Colonic mucosa (tissue), 4 donors: ENCODE data around the gene ATP12A. TPM values are rescaled to one million over a fixed set of nuclear protein-coding genes. Genes with fewer than 3 reads are reported as not detected.

Source experiments
- DNase-seq: peaks from one replicate; pipeline ENCODE4 v3.0.0-alpha.2; 2020
- H3K27ac ChIP-seq: fragments of 200-600 bp; one replicate; pipeline ENCODE4 v1.8.0; 2021
- H3K27me3 ChIP-seq: fragments of 200-600 bp; one replicate; pipeline ENCODE4 v1.8.0; 2021
- H3K36me3 ChIP-seq: fragments of 200-600 bp; one replicate; pipeline ENCODE4 v1.8.0; 2021
- H3K4me1 ChIP-seq: fragments of 200-600 bp; one replicate; pipeline ENCODE4 v1.8.0; 2021; ENCODE audit warnings: mild to moderate bottlenecking
- H3K4me3 ChIP-seq: fragments of 200-600 bp; one replicate; pipeline ENCODE4 v1.8.0; 2021
- H3K9ac ChIP-seq, 2 donors: one replicate each; pipeline ENCODE4 v1.7.0; 2013; ENCODE audit warnings: control low read depth in 2 of 2, low read depth in 2 of 2, low read length in 2 of 2
- H3K9me3 ChIP-seq: fragments of 200-600 bp; one replicate; pipeline ENCODE4 v1.8.0; 2021
- intact Hi-C: fragments of 100-400 bp; cut with DNase I; formaldehyde crosslinking; loops from one replicate; pipeline ENCODE4 v1.14.1; 2022
- total RNA-seq, 2 donors: library from RNA; stranded (reverse); fragmentation: NEBNext Ultra II Directional in 1 of 2; extraction: Animal tissue kit (Norgen Biotek cat#: 25700) in 1 of 2; gene quantifications; one replicate each; pipeline ENCODE4 v1.2.1, GENCODE V29; 2021
- TF ChIP-seq, protein P1 (sequence below): fragments of 200-600 bp; IDR thresholded peaks from one replicate; pipeline ENCODE4 v1.8.0; 2022; ENCODE audit warnings: antibody characterized with exemption, mild to moderate bottlenecking
- donor health status: healthy.
- donor health status: DM: no; HTN: no; CAD: no.
- donor health status: DM: no; HTN: no; CAD: no.

Gene ATP12A
- total RNA-seq, 2 donors from 2014 or later = 0.64 to 1.4 TPM

DNA sequence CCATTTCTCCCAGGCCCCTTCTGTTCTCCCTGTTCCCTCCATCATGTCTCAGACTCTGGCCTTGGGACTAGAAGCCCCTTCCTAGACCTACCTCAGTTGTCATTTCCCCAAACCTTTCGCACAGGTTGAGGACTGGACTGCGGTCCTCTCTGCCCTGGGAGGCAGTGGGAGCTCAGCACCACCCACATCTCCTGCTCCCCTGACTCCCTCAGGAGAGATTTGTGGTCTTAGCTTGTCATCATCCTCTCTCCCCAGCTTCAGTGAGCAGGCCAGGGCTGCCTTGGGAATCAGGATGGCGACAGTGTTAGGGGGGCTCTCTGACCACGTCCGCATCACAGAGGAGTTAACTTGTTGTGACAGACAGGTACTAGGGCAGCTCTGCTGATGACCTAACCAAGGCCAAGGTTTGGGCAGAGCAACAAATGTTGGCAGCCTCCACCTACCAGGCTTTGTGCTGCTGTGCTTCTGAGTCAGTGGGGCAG is 58.2 kb downstream of the ATP12A start:
- H3K27ac ChIP-seq = no peak overlapping the region
- H3K9me3 ChIP-seq = no peaks in the 10 kb centered on the region
- H3K4me1 ChIP-seq = no peaks in the 10 kb centered on the region
- H3K4me3 ChIP-seq = no peak overlapping the region
- no peaks in the 10 kb centered on the region for H3K36me3 ChIP-seq
- DNase-seq = no peak
- intact Hi-C loops = no loop called here
- no peaks in the 10 kb centered on the region for H3K27me3 ChIP-seq
- no peak overlapping the region for H3K9ac ChIP-seq
- TF ChIP-seq, protein P1, sequence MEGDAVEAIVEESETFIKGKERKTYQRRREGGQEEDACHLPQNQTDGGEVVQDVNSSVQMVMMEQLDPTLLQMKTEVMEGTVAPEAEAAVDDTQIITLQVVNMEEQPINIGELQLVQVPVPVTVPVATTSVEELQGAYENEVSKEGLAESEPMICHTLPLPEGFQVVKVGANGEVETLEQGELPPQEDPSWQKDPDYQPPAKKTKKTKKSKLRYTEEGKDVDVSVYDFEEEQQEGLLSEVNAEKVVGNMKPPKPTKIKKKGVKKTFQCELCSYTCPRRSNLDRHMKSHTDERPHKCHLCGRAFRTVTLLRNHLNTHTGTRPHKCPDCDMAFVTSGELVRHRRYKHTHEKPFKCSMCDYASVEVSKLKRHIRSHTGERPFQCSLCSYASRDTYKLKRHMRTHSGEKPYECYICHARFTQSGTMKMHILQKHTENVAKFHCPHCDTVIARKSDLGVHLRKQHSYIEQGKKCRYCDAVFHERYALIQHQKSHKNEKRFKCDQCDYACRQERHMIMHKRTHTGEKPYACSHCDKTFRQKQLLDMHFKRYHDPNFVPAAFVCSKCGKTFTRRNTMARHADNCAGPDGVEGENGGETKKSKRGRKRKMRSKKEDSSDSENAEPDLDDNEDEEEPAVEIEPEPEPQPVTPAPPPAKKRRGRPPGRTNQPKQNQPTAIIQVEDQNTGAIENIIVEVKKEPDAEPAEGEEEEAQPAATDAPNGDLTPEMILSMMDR = no peak

DNA sequence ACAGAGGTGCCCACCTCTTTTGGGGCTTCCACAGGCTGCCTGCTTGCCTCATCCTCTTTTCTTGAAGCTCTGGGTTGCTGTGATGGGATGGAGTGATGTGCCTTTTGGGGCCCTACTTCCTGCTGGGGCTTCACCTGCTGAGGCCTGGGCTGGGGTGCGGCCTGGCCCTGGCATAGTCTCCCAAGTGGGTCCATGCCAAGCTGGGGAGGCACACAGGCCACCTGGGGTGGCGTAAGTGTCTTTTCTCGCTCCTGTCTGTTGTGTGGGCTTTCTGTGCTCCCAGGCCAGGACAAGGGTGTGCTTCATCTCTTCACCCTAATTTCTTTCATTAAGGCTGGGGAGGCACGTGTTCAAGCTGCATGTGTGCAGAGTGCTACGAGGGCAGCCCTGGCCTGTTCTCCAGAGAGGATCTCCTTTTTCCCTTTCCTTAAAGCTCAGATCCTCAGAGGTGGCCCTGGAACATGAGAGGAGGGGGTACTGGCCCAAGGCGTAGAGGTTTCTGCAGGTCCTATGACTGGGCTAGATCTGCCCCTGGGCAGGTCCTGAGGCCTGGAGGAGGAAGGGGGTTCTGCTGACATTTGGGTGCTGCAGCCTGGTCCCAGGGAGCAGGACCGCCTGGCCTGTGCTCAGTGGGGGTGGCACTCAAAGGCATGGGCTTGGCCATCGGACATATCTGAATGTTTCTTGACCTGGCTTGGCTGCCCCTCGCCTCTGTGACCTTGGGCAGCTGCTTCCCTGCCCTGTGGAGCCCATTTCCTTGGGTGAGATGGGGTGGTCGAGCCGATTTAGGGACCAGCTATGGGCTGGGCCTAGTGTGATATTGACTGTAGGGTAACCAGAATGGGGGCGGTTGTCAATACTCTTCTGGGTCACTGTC is 60.0 kb downstream of the ATP12A start:
- TF ChIP-seq, protein P1 = no peak
- H3K36me3 ChIP-seq = no peaks in the 10 kb centered on the region
- H3K9me3 ChIP-seq = no peaks in the 10 kb centered on the region
- no peak overlapping the region for H3K27ac ChIP-seq
- H3K9ac ChIP-seq = no peak overlapping the region
- H3K4me3 ChIP-seq = no peak overlapping the region
- no peaks in the 10 kb centered on the region for H3K4me1 ChIP-seq
- no peak for DNase-seq
- no peaks in the 10 kb centered on the region for H3K27me3 ChIP-seq
- intact Hi-C loops = no loop called here

DNA sequence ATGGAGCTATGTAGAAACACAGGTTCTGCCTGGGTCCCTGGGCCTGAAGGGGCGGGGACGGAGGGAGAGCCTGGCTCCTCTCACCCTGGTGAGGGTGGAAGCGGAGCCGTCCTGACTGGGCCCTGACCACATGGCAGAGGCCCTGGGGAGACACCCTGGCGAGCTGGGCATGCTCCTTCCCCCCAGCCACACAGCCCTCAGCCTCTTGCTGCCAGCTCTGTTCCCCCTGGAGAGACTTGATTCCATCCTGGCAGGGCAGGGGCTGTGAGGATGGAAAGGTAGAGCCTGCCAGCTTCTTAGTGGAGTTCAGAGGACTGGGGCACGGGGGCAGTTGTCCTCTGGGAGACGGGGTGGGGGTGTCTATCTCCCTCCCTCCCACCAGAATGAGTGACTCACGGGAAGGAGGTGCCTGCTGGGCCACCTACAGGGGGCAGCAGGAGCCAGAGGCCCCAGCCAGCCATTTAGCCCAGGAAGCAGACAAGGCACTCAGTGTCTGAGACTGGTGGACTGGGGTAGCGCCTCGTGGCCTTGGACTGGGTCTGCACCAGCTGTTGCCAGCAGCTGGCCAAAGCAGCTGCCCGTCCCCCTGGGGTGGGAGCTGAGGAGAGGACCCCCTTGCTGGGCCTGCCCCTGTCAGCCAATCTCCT is 60.9 kb downstream of the ATP12A start:
- Histone ChIP-seq H3K9me3 (no peaks in the 10 kb centered on the region), H3K36me3 (no peaks in the 10 kb centered on the region), H3K27me3 (peaks cover 6% of the 10 kb centered on the region), H3K4me1 (no peaks in the 10 kb centered on the region), H3K4me3 (no peak overlapping the region), H3K9ac (no peak overlapping the region), H3K27ac (no peak overlapping the region)
- DNase-seq = no peak
- TF ChIP-seq, protein P1 = no peak
- intact Hi-C loops = no loop called here

DNA sequence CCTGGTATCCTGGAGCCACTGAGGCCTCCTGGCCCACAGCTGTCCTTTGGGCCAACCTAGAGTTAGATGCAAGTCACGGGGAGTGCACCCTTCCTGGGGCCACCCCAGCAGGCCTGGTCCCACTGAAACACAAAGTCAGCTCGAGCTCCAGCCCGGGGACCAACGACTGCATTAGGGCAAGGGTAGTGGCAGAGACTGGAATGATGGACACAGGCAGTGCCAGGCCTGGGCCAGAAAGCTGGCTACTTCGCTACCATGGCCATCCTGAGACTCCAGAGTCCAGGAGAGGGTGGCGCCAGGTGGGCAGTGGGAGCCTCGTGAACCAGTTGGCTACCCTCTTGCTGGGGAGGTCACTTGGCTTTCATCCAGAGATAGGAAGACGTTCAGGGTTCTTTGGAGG is 61.6 kb downstream of the ATP12A start:
- no peaks in the 10 kb centered on the region for H3K9me3 ChIP-seq
- no peaks in the 10 kb centered on the region for H3K36me3 ChIP-seq
- TF ChIP-seq, protein P1 = no peak
- no peak overlapping the region for H3K27ac ChIP-seq
- intact Hi-C loops = no loop called here
- no peak overlapping the region for H3K9ac ChIP-seq
- no peak for DNase-seq
- peaks cover 13% of the 10 kb centered on the region for H3K27me3 ChIP-seq
- no peak overlapping the region for H3K4me3 ChIP-seq
- H3K4me1 ChIP-seq = no peaks in the 10 kb centered on the region

DNA sequence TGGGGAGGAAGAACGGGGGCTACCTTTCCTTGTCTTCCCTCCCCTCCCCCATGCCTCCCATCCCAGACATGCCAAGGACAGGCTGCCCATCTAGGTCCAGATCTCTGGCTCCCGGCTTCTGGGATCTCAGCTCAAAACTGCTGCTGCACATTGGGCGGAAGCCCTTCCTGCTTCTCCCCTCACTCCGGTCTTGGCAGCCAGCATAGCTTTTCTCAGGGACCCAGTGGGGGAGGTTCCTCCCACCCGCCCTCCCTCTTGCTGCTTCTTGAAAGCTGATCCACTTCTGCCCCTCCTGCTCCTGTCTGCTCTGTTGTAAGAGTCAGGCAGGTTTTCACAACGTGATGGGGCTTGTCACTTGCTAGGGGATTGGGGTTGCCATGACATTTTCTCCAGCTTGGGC is 62.1 kb downstream of the ATP12A start:
- no peak for DNase-seq
- TF ChIP-seq, protein P1 = no peak
- Histone ChIP-seq H3K27me3 (peaks cover 18% of the 10 kb centered on the region), H3K9ac (no peak overlapping the region), H3K4me1 (no peaks in the 10 kb centered on the region), H3K9me3 (no peaks in the 10 kb centered on the region), H3K4me3 (no peak overlapping the region), H3K36me3 (no peaks in the 10 kb centered on the region), H3K27ac (no peak overlapping the region)
- intact Hi-C loops = no loop called here
